GM18861 (cell line): ENCODE measurements around the gene GDPD5.

Experiments used
- ATAC-seq: cut with Tn5 transposase; IDR thresholded peaks from one replicate; pipeline ENCODE4 v1.9.1; 2021; ENCODE audit not compliant: unreplicated experiment

The GDPD5 gene

GRCh38 chr11:75536786-75537641 lies 11.3 kb upstream of the GDPD5 start:
- peak; percentile 73 for ATAC-seq

- ATAC-seq: no peak
Observed at GRCh38 chr11:75535071-75535470, 9.3 kb upstream of the GDPD5 start.

DNA sequence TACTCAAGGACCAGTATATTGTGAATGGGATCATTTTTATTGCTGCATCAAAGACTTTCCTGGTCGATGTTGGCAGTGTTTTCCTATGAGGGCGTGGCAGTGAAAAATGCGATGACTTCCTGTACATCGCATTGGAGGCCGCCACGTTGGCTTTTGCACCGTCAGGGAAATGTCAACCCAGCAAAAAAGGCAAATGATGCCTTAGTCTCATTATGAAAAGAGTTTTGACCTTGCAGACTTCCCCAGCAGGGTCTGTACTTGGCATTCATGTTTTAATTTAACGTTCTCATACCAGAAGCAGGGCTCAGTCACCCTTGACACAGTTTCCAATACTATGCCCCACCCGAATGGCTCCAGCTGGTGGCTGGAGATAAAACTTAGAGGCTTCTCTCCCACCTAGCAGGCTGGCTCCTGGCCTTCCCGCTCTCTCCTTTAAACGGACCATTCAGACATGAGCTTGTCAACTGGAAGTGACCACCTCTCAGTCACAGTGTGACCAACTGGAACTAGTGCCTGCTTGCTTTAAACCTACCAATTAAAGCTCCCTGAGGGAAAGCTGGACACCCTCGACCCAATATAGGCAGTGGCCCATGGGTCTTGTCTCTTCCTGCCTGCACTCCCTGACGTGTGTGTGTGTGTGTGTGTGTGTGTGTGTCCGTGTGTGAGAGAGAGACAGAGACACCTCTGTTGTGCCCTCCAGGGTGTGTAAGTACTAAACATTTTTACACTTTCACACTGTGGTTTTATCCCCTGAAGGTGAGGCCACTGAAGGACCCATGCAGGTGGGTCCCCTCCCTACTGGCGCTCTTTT lies 8.7 kb upstream of the GDPD5 start:
- no peak for ATAC-seq

- no peak for ATAC-seq
Observed at GRCh38 chr11:75533896-75534258, 8.1 kb upstream of the GDPD5 start.

DNA sequence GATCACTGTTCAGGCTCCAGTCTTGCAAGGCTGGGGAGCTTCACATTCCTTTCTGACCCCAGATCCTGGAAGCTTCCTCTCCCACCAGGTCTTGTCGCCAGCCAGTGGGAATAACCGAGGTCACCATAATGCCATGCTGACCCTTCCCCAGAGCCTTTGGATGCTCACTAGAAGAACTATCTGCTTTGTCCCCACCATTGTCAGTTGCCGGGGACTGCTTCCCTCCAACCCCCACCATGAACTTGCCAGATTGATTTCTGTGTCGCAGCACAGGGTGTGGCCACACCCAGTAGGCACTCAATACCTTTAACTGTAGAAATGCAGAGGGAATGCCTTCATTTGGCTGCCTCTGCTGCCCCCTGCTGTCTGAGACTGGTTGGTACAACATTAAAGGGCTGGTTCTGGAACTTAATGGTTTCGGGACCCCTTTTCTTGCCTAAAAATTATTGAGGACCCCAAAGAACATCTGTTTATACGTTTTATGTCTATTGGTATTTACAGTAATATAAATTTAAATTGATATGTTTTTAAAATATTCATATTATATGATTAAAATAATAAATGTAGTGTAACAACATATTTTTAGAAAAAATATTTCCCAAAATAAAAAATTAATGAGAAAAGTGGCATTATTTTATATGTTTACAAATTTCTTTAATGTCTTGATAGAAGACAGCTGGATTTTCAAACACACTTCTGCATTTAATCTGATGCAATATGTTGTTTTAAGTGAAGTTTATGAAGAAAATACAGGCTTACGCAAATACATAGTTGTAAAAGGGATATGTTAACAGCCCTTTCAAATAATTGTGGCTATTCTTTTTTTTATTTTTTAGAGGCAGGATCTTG lies 6.7 kb upstream of the GDPD5 start:
- ATAC-seq: no peak

DNA sequence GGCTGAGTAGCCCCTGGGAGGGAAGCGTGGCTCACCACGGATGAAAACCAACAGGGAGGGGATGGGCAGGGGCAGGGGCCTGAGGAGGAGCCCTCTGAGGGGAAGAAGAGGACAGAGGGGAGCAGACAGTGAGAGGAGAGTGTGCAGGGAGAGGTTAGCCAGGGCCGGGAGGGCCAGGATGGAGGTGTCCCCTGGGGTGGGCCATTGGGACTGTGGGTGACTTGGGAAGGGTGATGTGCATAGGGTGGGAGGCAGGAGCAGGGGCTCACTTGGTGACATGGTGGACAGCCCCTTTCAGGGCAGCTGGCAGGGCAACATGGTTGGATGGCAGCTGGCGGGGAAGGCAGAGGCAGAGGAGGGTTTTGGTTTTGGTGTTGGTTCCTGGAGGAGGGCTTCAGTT lies 5.6 kb upstream of the GDPD5 start:
- ATAC-seq: no peak

GRCh38 chr11:75530577-75530976 lies 4.8 kb upstream of the GDPD5 start:
- ATAC-seq: no peak

DNA sequence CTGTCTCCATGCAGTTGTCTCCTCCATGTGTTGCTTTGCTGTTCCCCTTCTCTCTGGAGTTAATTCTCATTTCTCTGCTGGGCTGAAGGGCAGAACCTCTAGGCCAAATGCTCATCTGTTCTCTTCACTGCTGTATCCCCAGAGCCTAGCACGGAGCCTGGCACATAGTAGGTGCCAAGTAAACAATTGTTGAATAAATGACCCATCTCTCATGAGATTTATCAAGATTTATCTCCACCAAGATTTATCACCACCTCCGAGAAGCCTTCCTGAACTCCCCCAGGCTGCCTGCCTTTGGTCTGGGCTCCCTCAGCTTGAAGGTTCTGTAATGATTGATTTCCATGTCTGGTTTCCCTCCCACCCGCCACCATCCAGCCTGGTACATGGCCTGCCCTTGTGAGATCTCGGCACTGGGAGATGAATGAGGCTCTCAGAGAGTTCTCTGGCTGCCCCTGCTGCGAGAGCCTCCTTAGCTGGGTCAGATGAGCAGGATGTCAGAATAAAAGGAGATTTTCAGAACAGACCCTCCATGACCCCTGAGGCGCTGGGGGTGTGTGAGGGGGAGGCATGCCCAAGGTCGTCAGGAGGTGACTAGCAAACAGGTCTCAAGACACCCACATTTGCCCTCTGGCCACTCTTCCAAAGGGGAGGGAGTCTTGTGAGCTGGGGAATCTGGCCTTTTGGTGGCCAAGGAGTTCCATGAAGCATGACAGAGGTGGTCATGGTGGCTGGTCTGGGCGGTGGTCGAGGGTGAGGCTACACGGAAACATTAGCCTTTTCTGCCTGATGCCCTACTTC lies 2.4 kb upstream of the GDPD5 start:
- ATAC-seq: no peak

- ATAC-seq: no peak
Observed at GRCh38 chr11:75527130-75527529, 1.4 kb upstream of the GDPD5 start.

GRCh38 chr11:75526192-75526541 lies 426 bp upstream of the GDPD5 start:
- ATAC-seq: no peak

GRCh38 chr11:75524665-75525432 lies 892 bp downstream of the GDPD5 start:
- no peak for ATAC-seq

DNA sequence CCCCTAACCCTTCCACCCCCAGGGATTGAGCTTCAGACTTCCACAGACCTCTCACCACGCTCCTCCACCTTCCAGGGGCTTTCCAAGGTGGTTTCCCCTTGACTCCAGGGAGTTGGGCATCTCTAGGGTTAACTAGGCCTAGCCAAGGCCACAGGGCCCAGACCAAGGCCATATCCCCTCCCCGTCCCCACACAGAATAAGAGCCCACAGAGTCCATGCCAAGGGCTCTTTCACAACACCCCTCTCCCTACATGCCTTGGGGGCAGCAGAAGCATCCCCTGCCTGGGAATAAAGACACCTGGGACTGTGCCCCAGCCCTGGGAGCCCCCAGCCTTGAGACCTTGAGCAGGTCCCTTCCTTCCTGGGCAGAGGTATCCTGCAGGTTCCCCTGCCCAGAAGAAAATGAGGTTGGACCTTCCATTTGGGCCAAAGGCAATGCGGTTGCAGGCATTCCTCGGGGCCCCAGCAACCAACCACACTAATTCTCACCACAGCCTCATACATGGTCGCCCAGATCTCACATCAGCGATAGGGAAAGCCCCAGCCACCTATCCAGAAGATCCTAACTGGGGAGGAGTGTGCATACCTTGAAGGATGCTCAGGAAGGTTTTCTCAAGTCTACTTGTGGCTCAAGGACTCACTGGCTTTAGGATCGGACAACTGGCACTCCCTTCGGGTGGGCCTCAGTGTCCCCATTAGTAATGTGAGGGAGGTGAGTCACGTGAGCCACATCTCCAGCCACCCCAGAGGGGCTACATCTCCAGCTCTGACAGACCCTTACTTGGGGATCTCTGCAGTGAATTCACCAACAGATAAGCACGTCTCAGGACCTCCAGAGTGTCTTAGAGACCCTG lies 1.7 kb downstream of the GDPD5 start:
- no peak for ATAC-seq

- no peak for ATAC-seq
Observed at GRCh38 chr11:75523189-75523588, 2.6 kb downstream of the GDPD5 start.

DNA sequence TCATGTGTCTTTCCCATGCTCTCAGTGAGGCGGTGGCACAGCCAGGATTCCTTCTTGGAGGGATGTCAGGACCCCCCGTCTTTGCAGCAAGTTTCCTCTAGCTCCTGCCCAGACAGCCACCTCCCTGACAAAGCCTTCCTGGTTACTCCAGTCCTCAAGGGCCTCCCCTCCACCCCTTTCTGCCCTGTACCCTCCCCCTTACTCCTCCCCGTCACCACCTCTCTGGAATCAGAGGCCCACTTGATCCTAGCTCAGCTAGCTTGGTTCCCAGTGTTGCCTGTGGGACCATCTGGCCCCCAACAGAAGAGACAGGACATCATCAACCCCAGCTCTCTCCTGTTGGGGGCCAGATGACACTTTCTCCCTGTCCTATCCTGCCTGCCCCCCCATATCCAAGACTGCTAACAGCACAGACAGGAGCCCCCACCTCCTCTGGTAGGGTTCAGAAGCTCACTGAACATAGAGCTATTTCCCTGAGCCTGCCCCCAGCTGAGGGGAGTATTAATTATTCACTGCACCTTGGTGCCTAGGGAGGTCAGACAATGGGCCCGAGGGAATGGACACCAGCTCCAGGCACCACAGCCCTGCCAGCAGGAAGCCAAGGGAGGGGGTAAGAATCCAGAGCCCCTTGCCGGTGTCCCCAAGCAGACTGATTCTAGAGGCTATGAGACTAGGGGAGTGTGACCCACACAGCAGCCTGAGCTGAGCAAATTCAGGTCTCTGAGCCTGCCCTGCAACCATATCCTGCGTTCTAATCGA lies 3.3 kb downstream of the GDPD5 start:
- ATAC-seq: no peak

DNA sequence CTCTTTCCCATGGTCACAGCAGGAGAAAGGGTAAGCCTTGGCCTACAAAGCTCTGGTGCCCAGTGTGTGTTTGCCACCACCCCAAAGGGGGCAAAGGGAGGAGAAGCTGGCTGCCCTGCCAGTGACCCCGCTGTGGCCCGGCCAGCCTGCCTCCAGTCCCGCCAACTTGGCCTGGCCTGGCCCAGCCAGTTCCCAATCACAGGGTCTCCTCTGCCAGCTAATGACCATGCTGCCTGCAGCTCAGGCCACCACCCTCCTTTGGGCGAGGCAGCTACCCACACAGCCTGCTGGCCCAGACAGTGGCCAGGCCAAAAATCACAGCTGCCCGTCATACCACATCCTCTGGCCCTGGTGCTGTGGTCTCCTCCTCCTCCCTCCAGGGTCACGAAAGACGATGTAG lies 5.1 kb downstream of the GDPD5 start:
- no peak for ATAC-seq

DNA sequence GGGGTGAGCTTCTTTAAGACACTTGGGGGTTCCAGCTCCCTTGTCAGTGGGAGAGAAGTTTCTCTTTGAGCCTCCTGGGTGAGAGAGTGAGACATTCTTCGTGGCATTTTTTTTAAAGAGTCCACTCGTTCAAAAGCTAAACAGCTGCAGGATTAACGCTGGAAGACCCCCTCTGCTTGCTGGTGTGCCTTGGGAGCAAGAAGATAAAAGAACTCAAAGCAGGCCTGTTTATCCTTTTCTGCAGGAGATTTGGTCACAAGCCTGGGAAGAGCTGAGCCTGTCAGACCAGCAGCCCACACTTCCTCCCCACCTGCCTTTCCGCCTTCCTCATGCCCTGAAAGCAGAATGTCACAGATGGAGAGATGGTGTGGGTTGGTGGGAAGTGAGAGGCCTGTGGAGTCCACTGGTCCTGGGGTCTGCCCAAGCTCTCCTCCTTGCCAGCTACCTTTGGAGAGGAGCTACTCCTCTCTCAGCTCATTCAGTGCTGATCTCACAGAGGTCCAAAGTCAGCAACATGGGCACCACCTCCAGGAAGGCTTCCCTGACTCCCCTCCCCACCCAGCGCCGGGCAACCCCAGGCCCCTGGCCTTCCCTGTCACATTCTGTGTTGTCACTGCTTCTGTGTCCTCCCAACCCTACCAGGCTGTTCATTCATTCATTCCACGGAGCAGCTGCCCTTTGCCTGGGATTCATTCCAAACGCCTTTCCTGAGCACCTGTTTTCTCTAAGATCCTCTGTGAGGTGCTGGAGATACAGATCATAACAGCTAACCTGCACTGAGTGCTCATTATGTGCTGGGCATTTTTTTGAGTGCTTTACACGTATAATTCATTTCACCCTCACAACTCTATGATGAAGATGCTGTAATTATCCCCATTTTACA lies 6.7 kb downstream of the GDPD5 start:
- no peak for ATAC-seq

DNA sequence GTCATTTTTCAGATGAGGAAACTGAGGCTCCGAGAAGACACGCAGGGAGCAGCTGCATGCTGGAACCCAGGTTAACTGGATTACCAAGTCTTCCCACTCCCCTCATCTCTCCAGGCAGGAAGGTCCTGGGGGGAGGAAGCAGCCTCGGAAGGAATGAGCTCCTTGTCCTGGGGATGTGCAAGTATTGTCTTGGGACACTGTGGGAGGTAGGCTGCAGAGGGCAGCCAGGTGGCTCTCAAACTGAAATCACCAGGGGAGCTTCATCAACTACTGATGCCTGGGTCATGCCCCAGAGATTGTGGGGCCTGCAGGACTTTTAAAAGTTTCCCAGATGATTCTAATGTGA lies 7.6 kb downstream of the GDPD5 start:
- no peak for ATAC-seq
